GM18502 (cell line): ENCODE measurements around the gene MRC2.

Experiments
- ATAC-seq: cut with Tn5 transposase; IDR thresholded peaks from one replicate; pipeline ENCODE4 v1.9.1; 2021; ENCODE audit warnings: mild to moderate bottlenecking; ENCODE audit not compliant: unreplicated experiment, poor library complexity

Gene MRC2

GRCh38 chr17:62713086-62713881, 85.8 kb downstream of the MRC2 start:
- ATAC-seq, result no peak

- ATAC-seq, result no peak
These were observed 86.7 kb downstream of the MRC2 start for GRCh38 chr17:62714016-62714777.

- ATAC-seq, result no peak
These were observed 88.5 kb downstream of the MRC2 start for GRCh38 chr17:62715882-62716390.

GRCh38 chr17:62716834-62717588, 89.5 kb downstream of the MRC2 start:
- no peak for ATAC-seq

- ATAC-seq, result no peak
These were observed 90.1 kb downstream of the MRC2 start for GRCh38 chr17:62717589-62717855.

- no peak for ATAC-seq
These were observed 90.4 kb downstream of the MRC2 start for GRCh38 chr17:62717889-62718288.

GRCh38 chr17:62718429-62718828, 91.0 kb downstream of the MRC2 start:
- no peak for ATAC-seq

- no peak for ATAC-seq
These were observed 92.1 kb downstream of the MRC2 start for GRCh38 chr17:62719586-62719985.

- peak; percentile 39 for ATAC-seq
These were observed 92.8 kb downstream of the MRC2 start for GRCh38 chr17:62720126-62720850.

- ATAC-seq, result no peak
These were observed 95.2 kb downstream of the MRC2 start for GRCh38 chr17:62722625-62723024.

GRCh38 chr17:62723842-62724241, 96.4 kb downstream of the MRC2 start:
- ATAC-seq, result no peak

- ATAC-seq, result peak; percentile 95
These were observed 97.1 kb downstream of the MRC2 start for GRCh38 chr17:62724398-62725146.

GRCh38 chr17:62725791-62726249, 98.3 kb downstream of the MRC2 start:
- no peak for ATAC-seq

- ATAC-seq, result no peak
These were observed 100.6 kb downstream of the MRC2 start for GRCh38 chr17:62727916-62728672.

- ATAC-seq, result no peak
These were observed 104.7 kb downstream of the MRC2 start for GRCh38 chr17:62732125-62732524.

GRCh38 chr17:62735044-62735651, 107.7 kb downstream of the MRC2 start:
- ATAC-seq, result no peak

GRCh38 chr17:62737513-62737912, 110.0 kb downstream of the MRC2 start:
- no peak for ATAC-seq

GRCh38 chr17:62738281-62738680, 110.8 kb downstream of the MRC2 start:
- no peak for ATAC-seq
